PC-9 (cell line): ENCODE data around the gene PMPCA.

ENCODE experiments used
- EZH2 ChIP-seq: fragments of 200-600 bp; sonication (generic); IDR thresholded peaks from 2 replicates; pipeline ENCODE4 v1.8.0; 2017; ENCODE audit warnings: antibody characterized with exemption, low read depth
- TF ChIP-seq, protein P1 (sequence below): fragments of 200-600 bp; sonication (generic); conservative IDR thresholded peaks from 2 replicates; pipeline ENCODE4 v1.6.1; 2017; ENCODE audit warnings: mixed run types, antibody characterized with exemption, mild to moderate bottlenecking, moderate library complexity

DNA sequence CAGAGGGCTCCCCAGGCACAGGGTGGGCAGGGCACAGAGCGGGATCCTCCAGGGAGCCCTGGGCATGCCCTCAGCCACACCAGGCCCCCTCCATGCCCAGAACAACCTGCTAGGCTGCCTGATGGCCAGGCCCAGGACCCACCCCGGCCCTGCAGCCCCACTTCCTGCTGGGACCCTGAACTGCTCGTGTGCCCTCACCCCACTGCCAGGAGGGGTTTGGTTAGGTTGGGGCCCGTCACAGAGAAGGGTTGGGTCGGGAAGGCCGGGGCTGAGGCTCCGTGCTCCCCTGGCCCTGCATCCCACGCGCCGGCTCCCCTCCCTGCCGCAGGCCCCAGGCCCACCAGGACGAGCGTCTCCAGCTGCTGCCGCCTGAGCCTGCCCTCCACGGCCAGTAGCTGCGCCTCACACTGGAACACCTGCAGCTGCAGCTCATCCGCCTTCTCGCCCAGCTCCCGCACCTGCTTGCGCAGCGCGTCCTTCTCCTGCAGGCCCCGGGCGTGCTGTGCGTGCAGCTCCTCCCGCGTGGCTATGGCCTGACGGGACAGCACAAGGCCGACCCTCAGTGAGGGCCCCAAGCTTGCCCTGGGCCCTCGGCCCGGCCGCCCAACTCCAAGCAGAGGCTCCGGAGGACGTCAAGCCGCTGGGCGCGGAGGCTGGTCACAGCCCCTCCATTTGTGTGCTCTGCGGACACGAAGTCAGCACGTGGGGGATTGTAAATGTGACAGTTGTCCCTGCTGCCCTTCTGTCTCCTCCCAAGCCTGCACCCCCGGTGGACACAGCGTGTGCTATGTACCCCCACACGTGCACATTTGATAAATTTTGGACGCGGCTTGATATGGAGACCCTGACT is 42.9 kb upstream of the PMPCA start:
- no peak for TF ChIP-seq EZH2
- TF ChIP-seq, protein P1, sequence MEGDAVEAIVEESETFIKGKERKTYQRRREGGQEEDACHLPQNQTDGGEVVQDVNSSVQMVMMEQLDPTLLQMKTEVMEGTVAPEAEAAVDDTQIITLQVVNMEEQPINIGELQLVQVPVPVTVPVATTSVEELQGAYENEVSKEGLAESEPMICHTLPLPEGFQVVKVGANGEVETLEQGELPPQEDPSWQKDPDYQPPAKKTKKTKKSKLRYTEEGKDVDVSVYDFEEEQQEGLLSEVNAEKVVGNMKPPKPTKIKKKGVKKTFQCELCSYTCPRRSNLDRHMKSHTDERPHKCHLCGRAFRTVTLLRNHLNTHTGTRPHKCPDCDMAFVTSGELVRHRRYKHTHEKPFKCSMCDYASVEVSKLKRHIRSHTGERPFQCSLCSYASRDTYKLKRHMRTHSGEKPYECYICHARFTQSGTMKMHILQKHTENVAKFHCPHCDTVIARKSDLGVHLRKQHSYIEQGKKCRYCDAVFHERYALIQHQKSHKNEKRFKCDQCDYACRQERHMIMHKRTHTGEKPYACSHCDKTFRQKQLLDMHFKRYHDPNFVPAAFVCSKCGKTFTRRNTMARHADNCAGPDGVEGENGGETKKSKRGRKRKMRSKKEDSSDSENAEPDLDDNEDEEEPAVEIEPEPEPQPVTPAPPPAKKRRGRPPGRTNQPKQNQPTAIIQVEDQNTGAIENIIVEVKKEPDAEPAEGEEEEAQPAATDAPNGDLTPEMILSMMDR = no peak
